C4-2B (cell line): ENCODE measurements around the gene RNF144B.

Source experiments
- CTCF ChIP-seq: fragments of 450-650 bp; conservative IDR thresholded peaks from 2 replicates; pipeline ENCODE4 v1.5.1; 2017; ENCODE audit warnings: mild to moderate bottlenecking
- ZFX ChIP-seq: fragments of 450-650 bp; IDR thresholded peaks from 2 replicates; pipeline ENCODE4 v1.6.1; 2017

GRCh38 chr6:18424201-18424600 is 37.1 kb downstream of the RNF144B start:
- TF ChIP-seq CTCF = no peak
- no peak for TF ChIP-seq ZFX
